ENCODE data around the gene RNF19B.

The RNF19B gene

GRCh38 chr1:32990887-32991286, 26.3 kb upstream of the RNF19B start:
- no peak for TF ChIP-seq CTCF (IDR thresholded peaks at IDR 0.05)

GRCh38 chr1:32989160-32990050, 24.8 kb upstream of the RNF19B start:
- no peak for TF ChIP-seq CTCF (IDR thresholded peaks at IDR 0.05)

- TF ChIP-seq CTCF (IDR thresholded peaks at IDR 0.05), result no peak
Measured at GRCh38 chr1:32988665-32989064, 24.1 kb upstream of the RNF19B start.

GRCh38 chr1:32985226-32985625, 20.6 kb upstream of the RNF19B start:
- no peak for TF ChIP-seq CTCF (IDR thresholded peaks at IDR 0.05)

- TF ChIP-seq CTCF (IDR thresholded peaks at IDR 0.05), result no peak
Measured at GRCh38 chr1:32984455-32985171, 20.0 kb upstream of the RNF19B start.

- TF ChIP-seq CTCF (IDR thresholded peaks at IDR 0.05), result no peak
Measured at GRCh38 chr1:32984090-32984454, 19.5 kb upstream of the RNF19B start.

GRCh38 chr1:32983020-32983419, 18.4 kb upstream of the RNF19B start:
- TF ChIP-seq CTCF (IDR thresholded peaks at IDR 0.05), result no peak
